Panc1 (cell line): ENCODE measurements around the gene SLC66A2.

Experiments
- CTCF ChIP-seq: fragments of 450-650 bp; IDR thresholded peaks from 2 replicates; pipeline ENCODE4 v1.5.1; 2017; ENCODE audit warnings: mild to moderate bottlenecking
- POLR2AphosphoS5 ChIP-seq: IDR thresholded peaks from 2 replicates; pipeline ENCODE4 v1.6.1; 2012; ENCODE audit warnings: mild to moderate bottlenecking, low read depth, low read length, moderate library complexity

GRCh38 chr18:79914614-79915160 lies 36.8 kb downstream of the SLC66A2 start:
- no peak for TF ChIP-seq CTCF
- no peak for TF ChIP-seq POLR2AphosphoS5
